Body of pancreas (tissue), 4 donors: ENCODE results near the gene ZNF320. TPM values are rescaled to one million over a fixed set of nuclear protein-coding genes. Genes with fewer than 3 reads are reported as not detected.
A peak's percentile ranks its signal among the peaks of the same experiment; 100 is the strongest.
"Not testable (repeated sequence)": the region's sequence is repeated elsewhere in the genome, so short reads cannot be mapped to it uniquely, and the experiment has no call there.

Experiments
- ATAC-seq: fragments of 150-250 bp; one replicate; pipeline ENCODE4 v1.9.1; 2016
- DNase-seq, 4 donors: peaks; one replicate each; pipeline ENCODE4 v3.0.0-alpha.2; 2019
- H3K27ac ChIP-seq, 4 donors: fragments of 200-600 bp; sonication (generic); 1 replicate in 3 of 4; 2 replicates in 1 of 4; pipeline versions ENCODE4 v1.5.1 to v1.6.1; 2016 to 2019; ENCODE audit warnings: mild to moderate bottlenecking in 1 of 4, mixed read lengths in 1 of 4, moderate library complexity in 1 of 4
- H3K27me3 ChIP-seq, 2 donors: fragments of 200-600 bp; sonication (generic); one replicate each; pipeline ENCODE4 v1.6.0; 2016; ENCODE audit warnings: mild to moderate bottlenecking in 1 of 2
- H3K36me3 ChIP-seq, 2 donors: fragments of 200-600 bp; sonication (generic); replicated peaks in 1 of 2; 2 replicates each; pipeline ENCODE4 v1.5.1; 2016; ENCODE audit warnings: low read depth in 2 of 2; ENCODE audit not compliant: insufficient read depth in 1 of 2
- H3K4me1 ChIP-seq: fragments of 200-600 bp; sonication (generic); one replicate; pipeline ENCODE4 v1.6.0; 2016
- H3K4me3 ChIP-seq, 2 donors: fragments of 200-600 bp; sonication (generic); 1 replicate in 1 of 2; 2 replicates in 1 of 2; pipeline ENCODE4 v1.5.1; 2016 to 2019
- H3K9me3 ChIP-seq, 3 donors: fragments of 200-600 bp; sonication (generic); 1 replicate in 2 of 3; 2 replicates in 1 of 3; pipeline ENCODE4 v1.5.1; 2016
- POLR2A ChIP-seq, 3 donors: fragments of 450-650 bp; IDR thresholded peaks; one replicate each; pipeline ENCODE4 v1.6.1; 2016; ENCODE audit warnings: antibody characterized with exemption in 3 of 3, mild to moderate bottlenecking in 2 of 3
- WGBS, 2 donors: methylation state at CpG; one replicate each; pipeline ENCODE4 v1.1.5; 2017; 5-methylcytosine and 5-hydroxymethylcytosine counted together
- intact Hi-C: fragments of 100-400 bp; cut with DNase I; formaldehyde crosslinking; loops from one replicate; pipeline ENCODE4 v1.15.1; 2023
- total RNA-seq, 2 donors: library from RNA; depleted of rRNA; stranded (reverse); fragments of >200 nt; gene quantifications; one replicate each; pipeline ENCODE4 v1.1.0, GENCODE V29; 2016
- TF ChIP-seq, protein P1 (sequence below), 7 experiments: fragments of 450-650 bp in 4 of 7; fragments of 200-600 bp in 3 of 7; sonication (generic) in 3 of 7; IDR thresholded peaks; one replicate each; pipeline ENCODE4 v1.5.1; 2016 to 2019; ENCODE audit warnings: antibody characterized with exemption in 7 of 7

Gene ZNF320
- total RNA-seq, 2 donors from 2014 or later = 2.3 to 9.2 TPM

DNA sequence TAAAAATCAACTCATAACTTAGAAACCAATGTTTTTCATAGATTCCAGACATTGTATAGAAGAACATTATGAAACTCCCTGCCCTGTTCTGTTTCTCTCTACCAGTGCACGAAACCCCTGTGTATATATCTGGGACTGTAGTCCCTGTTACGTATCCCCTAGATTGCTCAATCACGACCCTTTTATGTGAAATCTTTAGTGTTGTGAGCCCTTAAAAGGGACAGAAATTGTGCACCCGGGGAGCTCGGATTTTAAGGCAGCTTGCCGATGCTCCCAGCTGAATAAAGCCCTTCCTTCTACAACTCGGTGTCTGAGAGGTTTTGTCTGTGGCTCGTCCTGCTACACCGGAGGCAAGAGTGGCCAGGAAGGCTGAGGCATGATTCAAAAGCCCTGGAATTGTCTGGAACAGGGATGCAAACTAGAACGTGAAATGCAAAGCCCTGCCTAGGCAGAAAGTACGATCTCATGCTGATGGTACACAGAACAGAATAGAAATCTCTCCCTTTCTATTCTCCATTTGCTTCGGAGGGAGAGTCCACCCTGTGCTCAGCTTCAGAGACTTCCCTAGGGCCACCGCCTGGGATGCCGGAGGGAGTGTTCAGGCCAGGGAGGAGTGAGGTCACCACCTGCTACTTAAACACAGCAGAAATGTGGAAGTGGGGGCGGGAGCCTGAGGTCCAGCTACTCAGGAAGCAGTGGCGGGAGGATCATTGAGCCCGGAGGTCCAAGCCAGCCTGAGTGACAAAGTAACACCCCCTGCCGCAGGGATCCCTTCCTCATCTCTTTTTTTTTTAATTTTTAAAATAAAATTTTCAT is 26.6 kb upstream of the ZNF320 start:
- ATAC-seq (peak; percentile 43), DNase-seq (peak; percentile 39 to 75 (median 58))
- 37 to 43% methylated on average over 18 of the region's 18 CpGs for WGBS, 2 donors
- H3K36me3 ChIP-seq = peaks cover 0 to 5% of the 10 kb centered on the region in 2 donors
- H3K9me3 ChIP-seq = no peaks in the 10 kb centered on the region
- peak overlapping the region in 1 of 2 donors; percentile 28 for H3K4me3 ChIP-seq
- intact Hi-C loops = no loop called here
- TF ChIP-seq, protein P1, sequence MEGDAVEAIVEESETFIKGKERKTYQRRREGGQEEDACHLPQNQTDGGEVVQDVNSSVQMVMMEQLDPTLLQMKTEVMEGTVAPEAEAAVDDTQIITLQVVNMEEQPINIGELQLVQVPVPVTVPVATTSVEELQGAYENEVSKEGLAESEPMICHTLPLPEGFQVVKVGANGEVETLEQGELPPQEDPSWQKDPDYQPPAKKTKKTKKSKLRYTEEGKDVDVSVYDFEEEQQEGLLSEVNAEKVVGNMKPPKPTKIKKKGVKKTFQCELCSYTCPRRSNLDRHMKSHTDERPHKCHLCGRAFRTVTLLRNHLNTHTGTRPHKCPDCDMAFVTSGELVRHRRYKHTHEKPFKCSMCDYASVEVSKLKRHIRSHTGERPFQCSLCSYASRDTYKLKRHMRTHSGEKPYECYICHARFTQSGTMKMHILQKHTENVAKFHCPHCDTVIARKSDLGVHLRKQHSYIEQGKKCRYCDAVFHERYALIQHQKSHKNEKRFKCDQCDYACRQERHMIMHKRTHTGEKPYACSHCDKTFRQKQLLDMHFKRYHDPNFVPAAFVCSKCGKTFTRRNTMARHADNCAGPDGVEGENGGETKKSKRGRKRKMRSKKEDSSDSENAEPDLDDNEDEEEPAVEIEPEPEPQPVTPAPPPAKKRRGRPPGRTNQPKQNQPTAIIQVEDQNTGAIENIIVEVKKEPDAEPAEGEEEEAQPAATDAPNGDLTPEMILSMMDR (IDR thresholded peaks at IDR 0.05) = no peak
- no peak for TF ChIP-seq POLR2A (IDR thresholded peaks at IDR 0.05)
- peaks cover 22% of the 10 kb centered on the region for H3K4me1 ChIP-seq
- H3K27ac ChIP-seq = peak overlapping the region; percentile 55 to 93 (median 85)
- H3K27me3 ChIP-seq = no peaks in the 10 kb centered on the region

DNA sequence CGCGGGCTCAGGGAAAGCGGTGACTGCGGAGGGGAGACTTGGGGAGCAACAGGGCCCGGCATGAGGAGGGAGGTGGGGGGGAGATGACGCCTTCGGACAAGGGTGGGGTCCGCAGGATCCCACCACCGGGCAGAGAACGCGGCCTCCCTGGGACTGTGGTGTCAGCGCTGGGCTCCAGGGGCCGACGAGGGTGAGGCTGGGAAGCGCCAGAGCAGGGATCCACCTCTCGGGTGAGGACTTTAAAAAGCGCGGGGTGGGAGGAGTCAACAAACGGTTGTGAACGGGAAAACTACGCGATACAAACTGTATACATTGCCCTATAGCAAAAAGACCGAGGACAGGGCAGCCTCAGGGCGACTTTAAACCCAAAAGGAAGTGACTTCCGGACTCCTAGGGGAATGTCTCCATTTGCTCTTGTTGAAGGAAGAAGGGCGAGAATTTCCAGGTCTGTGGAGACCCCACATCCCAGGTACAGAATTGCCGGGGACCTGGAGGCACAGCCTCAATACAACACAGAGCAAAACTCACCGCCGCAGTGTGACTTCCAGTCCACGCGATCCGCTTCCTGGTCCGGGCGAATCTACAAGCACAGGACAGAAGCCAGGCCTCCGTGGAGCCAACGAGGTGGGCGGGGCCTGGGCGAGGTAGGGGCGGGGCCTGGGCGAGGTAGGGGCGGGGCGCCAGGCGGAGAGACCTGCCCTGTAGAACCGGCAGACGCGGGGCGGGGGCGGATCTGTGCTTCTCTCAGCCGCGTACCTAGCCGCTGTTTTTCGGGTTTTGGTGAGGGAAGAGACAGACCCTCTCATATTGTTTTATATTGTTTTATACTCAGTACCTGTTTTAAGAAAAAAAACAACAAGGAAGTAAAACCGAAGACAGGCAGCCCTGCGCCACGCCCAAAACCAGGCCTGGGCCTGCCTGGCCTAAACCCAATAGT is 25.7 kb upstream of the ZNF320 start, which contains the start of gene ZNF888:
Gene ZNF888, minus strand, starts transcription at position 588 of the 937 bp plus-strand sequence. CDS start 5,555 bp downstream, outside the sequence.
- peak within 1 kb of the TSS; percentile 55 to 93 (median 85) for H3K27ac ChIP-seq
- peaks cover 0 to under 1% of the 10 kb centered on the region in 2 donors for H3K36me3 ChIP-seq
- no peaks in the 10 kb centered on the region for H3K9me3 ChIP-seq
- H3K4me1 ChIP-seq = peaks cover 22% of the 10 kb centered on the region
- no peaks in the 10 kb centered on the region for H3K27me3 ChIP-seq
- DNase-seq = peak; percentile 90 to 93 (median 92)
- TF ChIP-seq POLR2A (IDR thresholded peaks at IDR 0.05) = peak; percentile 42 to 79 (median 78)
- TF ChIP-seq, protein P1 (IDR thresholded peaks at IDR 0.05) = no peak
- intact Hi-C loops = no loop called here
- WGBS, 2 donors = 1% methylated on average over 38 to 55 of the region's 55 CpGs
- peak; percentile 99 for ATAC-seq
- H3K4me3 ChIP-seq = peak within 1 kb of the TSS; percentile 28 to 59

DNA sequence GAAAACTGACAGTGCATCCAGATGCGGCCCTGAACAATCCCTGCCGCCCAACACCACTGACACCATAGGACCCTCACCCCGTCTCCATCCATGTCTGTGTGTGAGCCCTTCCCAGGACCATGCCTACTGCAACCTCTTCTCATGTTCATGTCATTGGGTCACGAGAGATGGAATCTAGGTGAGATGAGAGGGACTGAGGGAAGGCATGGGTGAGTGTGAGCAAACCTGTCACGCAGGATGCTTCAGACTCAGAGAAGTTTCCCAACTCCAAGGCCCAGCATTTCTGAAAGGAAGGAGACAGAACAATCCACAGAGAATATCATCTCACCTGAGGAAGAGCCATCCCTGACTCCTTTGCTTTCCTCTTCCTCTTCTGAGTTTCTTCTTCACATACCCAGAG is 20.1 kb upstream of the ZNF320 start:
- no peaks in the 10 kb centered on the region for H3K27me3 ChIP-seq
- 91 to 98% methylated on average over 5 of the region's 5 CpGs for WGBS, 2 donors
- TF ChIP-seq POLR2A (IDR thresholded peaks at IDR 0.05) = no peak
- TF ChIP-seq, protein P1 (IDR thresholded peaks at IDR 0.05) = no peak
- intact Hi-C loops = no loop called here
- DNase-seq (no peak), ATAC-seq (no peak)
- no peak overlapping the region for H3K4me3 ChIP-seq
- H3K27ac ChIP-seq = no peak overlapping the region
- H3K36me3 ChIP-seq = peaks cover 0 to 13% of the 10 kb centered on the region in 2 donors
- H3K9me3 ChIP-seq = no peaks in the 10 kb centered on the region
- peaks cover 12% of the 10 kb centered on the region for H3K4me1 ChIP-seq

DNA sequence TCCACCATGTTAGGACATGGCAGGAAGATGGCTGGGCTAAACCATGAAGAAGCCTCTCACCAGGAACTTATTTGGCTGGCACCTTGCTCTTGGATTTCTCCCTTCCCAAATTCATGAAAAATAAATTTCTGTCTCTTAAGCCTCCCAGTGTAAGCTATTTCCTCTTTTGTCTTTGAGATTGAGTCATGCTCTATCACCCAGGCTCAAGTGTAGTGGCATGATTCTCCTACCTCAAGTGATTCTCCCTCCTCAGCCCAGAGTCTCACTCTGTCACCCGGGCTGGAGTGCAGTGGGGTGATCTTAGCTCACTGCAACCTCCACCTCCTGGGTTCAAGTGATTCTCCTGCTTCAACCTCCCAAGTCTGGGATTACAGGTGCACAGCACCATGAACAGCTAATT is 13.2 kb upstream of the ZNF320 start:
- DNase-seq (no peak), ATAC-seq (no peak)
- 100% methylated on average over 1 of the region's 1 CpG for WGBS, 2 donors
- peaks cover 0 to 7% (median 0%) of the 10 kb centered on the region in 3 donors for H3K9me3 ChIP-seq
- TF ChIP-seq, protein P1 (IDR thresholded peaks at IDR 0.05) = no peak
- TF ChIP-seq POLR2A (IDR thresholded peaks at IDR 0.05) = no peak
- H3K36me3 ChIP-seq = peaks cover 0 to 22% of the 10 kb centered on the region in 2 donors
- H3K27me3 ChIP-seq = no peaks in the 10 kb centered on the region
- no peak overlapping the region for H3K27ac ChIP-seq
- intact Hi-C loops = no loop called here
- no peak overlapping the region for H3K4me3 ChIP-seq
- H3K4me1 ChIP-seq = no peaks in the 10 kb centered on the region

DNA sequence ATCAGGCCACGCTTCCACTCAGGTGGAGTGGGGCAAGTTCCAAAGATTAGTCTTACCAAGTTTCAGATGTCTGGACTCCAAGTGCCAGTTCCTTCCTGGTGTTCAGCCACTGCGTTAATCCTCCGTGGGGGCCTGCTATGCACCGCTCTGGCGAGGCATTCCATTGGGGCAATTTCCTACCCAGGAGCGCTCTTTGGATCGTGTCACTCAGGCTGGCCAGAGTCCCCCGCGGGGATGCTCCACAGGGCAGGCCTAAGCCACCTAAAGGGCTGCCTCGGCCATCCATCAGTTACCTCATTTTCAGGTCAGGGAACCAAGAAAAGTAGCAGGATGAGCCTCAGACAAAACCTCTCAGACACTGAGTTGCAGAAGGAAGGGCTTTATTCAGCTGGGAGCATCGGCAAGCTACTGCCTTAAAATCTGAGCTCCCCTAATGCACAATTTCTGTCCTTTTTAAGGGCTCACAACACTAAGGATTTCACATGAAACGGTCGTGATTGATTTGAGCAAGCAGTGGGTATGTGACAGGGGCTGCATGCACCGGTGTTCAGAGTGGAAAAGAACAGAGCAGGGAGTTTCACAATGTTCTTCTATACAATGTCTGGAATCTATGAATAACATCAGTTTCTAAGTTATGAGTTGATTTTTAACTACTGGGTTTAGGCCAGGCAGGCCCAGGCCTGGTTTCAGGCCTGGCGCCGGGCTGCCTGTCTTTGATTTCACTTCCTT is 6.8 kb upstream of the ZNF320 start:
- H3K27ac ChIP-seq = peak overlapping the region; percentile 62 to 77 (median 68)
- WGBS, 2 donors = 62 to 68% methylated on average over 7 to 15 of the region's 16 CpGs

More for the DNA sequence above, 6.8 kb upstream of the ZNF320 start:
- ATAC-seq (peak; percentile 38), DNase-seq (peak in 2 of 4 donors; percentile 5 to 27)
- H3K36me3 ChIP-seq = peaks cover 0 to 17% of the 10 kb centered on the region in 2 donors
- H3K27me3 ChIP-seq, H3K4me3 ChIP-seq, intact Hi-C loops, H3K9me3 ChIP-seq: not testable (repeated sequence)
- H3K4me1 ChIP-seq = peaks cover 12% of the 10 kb centered on the region
